Gastroesophageal sphincter (tissue), 4 donors: ENCODE data around the gene CFAP97D2. TPM values are rescaled to one million over a fixed set of nuclear protein-coding genes. Genes with fewer than 3 reads are reported as not detected.

ENCODE experiments used
- ATAC-seq: fragments of 150-250 bp; one replicate; pipeline ENCODE4 v1.9.1; 2016; ENCODE audit warnings: mild to moderate bottlenecking, moderate library complexity
- H3K27ac ChIP-seq, 4 donors: fragments of 200-600 bp; sonication (generic) in 3 of 4; 1 replicate in 3 of 4; 2 replicates in 1 of 4; pipeline ENCODE4 v1.5.1; 2016 to 2019
- H3K27me3 ChIP-seq: fragments of 200-600 bp; sonication (generic); one replicate; pipeline ENCODE4 v1.5.1; 2019
- H3K36me3 ChIP-seq, 2 donors: fragments of 200-600 bp; sonication (generic); one replicate each; pipeline ENCODE4 v1.5.1; 2019; ENCODE audit warnings: control low read depth in 1 of 2
- H3K4me1 ChIP-seq, 3 donors: fragments of 200-600 bp; sonication (generic); 1 replicate in 2 of 3; 2 replicates in 1 of 3; pipeline ENCODE4 v1.5.1; 2016 to 2019; ENCODE audit warnings: control low read depth in 2 of 3
- H3K4me3 ChIP-seq, 2 donors: fragments of 200-600 bp; sonication (generic); one replicate each; pipeline ENCODE4 v1.5.1; 2019; ENCODE audit warnings: mild to moderate bottlenecking in 1 of 2, moderate library complexity in 1 of 2
- H3K9me3 ChIP-seq, 3 donors: fragments of 200-600 bp; sonication (generic); one replicate each; pipeline ENCODE4 v1.5.1; 2017 to 2019; ENCODE audit warnings: control low read depth in 2 of 3
- EP300 ChIP-seq: sonication (generic); formaldehyde crosslinking; IDR thresholded peaks from one replicate; pipeline ENCODE4 v1.6.1; 2017; ENCODE audit warnings: antibody characterized with exemption, mild to moderate bottlenecking
- POLR2A ChIP-seq, 2 donors: fragments of 450-650 bp; IDR thresholded peaks; one replicate each; pipeline ENCODE4 v1.6.1; 2017; ENCODE audit warnings: antibody characterized with exemption in 2 of 2, mild to moderate bottlenecking in 2 of 2, moderate library complexity in 1 of 2
- POLR2AphosphoS5 ChIP-seq: sonication (generic); formaldehyde crosslinking; IDR thresholded peaks from one replicate; pipeline ENCODE4 v1.6.1; 2017; ENCODE audit warnings: antibody characterized with exemption
- WGBS, 2 donors: methylation state at CpG; one replicate each; pipeline ENCODE4 v1.1.5; 2018; ENCODE audit warnings: low coverage in 1 of 2; 5-methylcytosine and 5-hydroxymethylcytosine counted together
- total RNA-seq, 4 donors: library from RNA; depleted of rRNA; stranded (reverse); fragments of >200 nt; gene quantifications; one replicate each; pipeline ENCODE4 v1.1.0, GENCODE V29; 2016
- TF ChIP-seq, protein P1 (sequence below), 4 experiments: fragments of 200-600 bp in 2 of 4; fragments of 450-650 bp in 2 of 4; sonication (generic) in 1 of 4; IDR thresholded peaks; one replicate each; pipeline ENCODE4 v1.5.1; 2017 to 2019; ENCODE audit warnings: antibody characterized with exemption in 4 of 4, mild to moderate bottlenecking in 2 of 4, moderate library complexity in 2 of 4

Gene CFAP97D2
- total RNA-seq, 4 donors from 2014 or later = not detected

DNA sequence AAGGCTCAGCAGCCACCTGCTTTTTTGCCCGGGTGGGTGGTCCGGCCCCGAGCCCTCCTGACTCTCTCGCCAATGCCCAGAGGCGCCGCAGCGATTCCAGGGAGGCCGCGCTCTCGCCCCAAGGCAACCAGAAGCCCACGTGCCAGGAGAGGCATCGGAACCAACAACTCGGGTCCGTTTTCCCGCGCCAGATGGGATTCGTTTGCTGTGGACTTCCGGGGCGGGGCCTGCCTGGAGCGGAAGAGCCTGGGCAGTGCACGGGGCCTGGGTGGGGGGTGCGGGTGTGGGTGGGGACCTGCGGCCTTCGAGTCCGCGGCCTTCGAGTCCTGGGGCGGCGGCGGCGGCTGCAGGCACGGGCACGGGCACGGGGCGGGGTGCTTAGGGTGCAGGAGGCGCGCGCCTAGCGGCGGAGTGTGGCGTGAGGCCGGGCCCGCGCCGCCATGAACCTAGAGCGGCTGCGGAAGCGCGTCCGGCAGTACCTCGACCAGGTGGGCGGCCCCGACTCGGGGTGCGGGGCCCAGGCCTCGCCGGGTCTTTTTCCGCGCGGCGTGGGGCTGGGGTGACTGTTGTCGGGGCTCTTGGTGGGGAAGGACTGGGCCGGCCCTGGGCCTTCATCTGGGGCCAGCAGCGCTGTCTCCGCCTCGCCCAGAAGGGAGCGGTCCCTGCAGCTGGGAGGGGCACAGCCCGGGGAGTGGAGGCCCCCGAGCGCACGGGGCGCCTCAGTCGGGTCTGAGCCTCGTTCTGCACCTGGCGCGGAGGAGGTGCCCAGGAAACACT is 55.8 kb downstream of the CFAP97D2 start, which contains the start of gene CDC16:
TSS of gene CDC16 (plus strand) at position 253 of the 777 bp plus-strand sequence. CDS start at position 441, 188 bp downstream.
- ATAC-seq = peak; percentile 99
- Histone ChIP-seq H3K27ac (peak within 1 kb of the TSS; percentile 70 to 92 (median 82)), H3K27me3 (peaks cover 2% of the 10 kb centered on the region), H3K36me3 (peaks cover 0 to 33% of the 10 kb centered on the region in 2 donors), H3K4me3 (peak within 1 kb of the TSS; percentile 74 to 86), H3K4me1 (peaks cover 0 to 27% (median 7%) of the 10 kb centered on the region in 3 donors), H3K9me3 (no peaks in the 10 kb centered on the region)
- TF ChIP-seq EP300 (no peak), POLR2A (IDR thresholded peaks at IDR 0.05) (peak; percentile 58 to 65), POLR2AphosphoS5 (peak; percentile 55)
- TF ChIP-seq, protein P1, sequence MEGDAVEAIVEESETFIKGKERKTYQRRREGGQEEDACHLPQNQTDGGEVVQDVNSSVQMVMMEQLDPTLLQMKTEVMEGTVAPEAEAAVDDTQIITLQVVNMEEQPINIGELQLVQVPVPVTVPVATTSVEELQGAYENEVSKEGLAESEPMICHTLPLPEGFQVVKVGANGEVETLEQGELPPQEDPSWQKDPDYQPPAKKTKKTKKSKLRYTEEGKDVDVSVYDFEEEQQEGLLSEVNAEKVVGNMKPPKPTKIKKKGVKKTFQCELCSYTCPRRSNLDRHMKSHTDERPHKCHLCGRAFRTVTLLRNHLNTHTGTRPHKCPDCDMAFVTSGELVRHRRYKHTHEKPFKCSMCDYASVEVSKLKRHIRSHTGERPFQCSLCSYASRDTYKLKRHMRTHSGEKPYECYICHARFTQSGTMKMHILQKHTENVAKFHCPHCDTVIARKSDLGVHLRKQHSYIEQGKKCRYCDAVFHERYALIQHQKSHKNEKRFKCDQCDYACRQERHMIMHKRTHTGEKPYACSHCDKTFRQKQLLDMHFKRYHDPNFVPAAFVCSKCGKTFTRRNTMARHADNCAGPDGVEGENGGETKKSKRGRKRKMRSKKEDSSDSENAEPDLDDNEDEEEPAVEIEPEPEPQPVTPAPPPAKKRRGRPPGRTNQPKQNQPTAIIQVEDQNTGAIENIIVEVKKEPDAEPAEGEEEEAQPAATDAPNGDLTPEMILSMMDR (IDR thresholded peaks at IDR 0.05) = peak in 3 of 4 experiments; percentile 33 to 44 (median 39)
- 0% methylated on average over 7 to 17 of the region's 76 CpGs for WGBS, 2 donors

GRCh38 chr13:114235697-114236096 is 56.6 kb downstream of the CFAP97D2 start:
- ATAC-seq = no peak
- peaks cover 0 to 27% (median 7%) of the 10 kb centered on the region in 3 donors for H3K4me1 ChIP-seq
- H3K27ac ChIP-seq = peak overlapping the region in 3 of 4 donors; percentile 76 to 92 (median 87)
- H3K36me3 ChIP-seq = peaks cover 0 to 42% of the 10 kb centered on the region in 2 donors
- TF ChIP-seq EP300 (no peak), POLR2AphosphoS5 (no peak), POLR2A (IDR thresholded peaks at IDR 0.05) (no peak)
- TF ChIP-seq, protein P1 (IDR thresholded peaks at IDR 0.05) = no peak
- H3K9me3 ChIP-seq = no peaks in the 10 kb centered on the region
- H3K4me3 ChIP-seq = peak overlapping the region; percentile 74 to 86
- WGBS, 2 donors = 8 to 10% methylated on average over 9 to 10 of the region's 10 CpGs
- H3K27me3 ChIP-seq = no peaks in the 10 kb centered on the region

DNA sequence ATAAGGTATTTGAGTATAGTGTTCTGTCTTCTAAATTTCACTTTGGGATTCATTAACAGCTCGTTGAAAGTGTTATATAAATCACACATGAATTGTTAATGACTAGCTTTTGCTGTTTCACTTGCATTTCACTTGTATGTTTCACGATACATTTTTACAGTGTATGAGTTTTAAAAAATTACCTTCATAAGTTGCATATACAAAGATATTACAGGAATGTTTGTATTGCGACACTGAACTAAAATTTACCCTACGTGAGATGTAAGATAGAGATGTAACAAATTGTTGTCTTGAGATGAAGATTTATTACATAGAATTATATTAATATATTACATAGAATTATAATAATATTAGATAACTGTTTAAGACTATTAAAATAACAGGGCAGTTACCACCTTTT is 57.2 kb downstream of the CFAP97D2 start:
- peaks cover 0 to 47% of the 10 kb centered on the region in 2 donors for H3K36me3 ChIP-seq
- H3K4me3 ChIP-seq = peak overlapping the region in 1 of 2 donors; percentile 74
- TF ChIP-seq POLR2AphosphoS5 (no peak), EP300 (no peak), POLR2A (IDR thresholded peaks at IDR 0.05) (no peak)
- TF ChIP-seq, protein P1 (IDR thresholded peaks at IDR 0.05) = no peak
- no peaks in the 10 kb centered on the region for H3K27me3 ChIP-seq
- ATAC-seq = no peak
- H3K4me1 ChIP-seq = peaks cover 0 to 27% (median 7%) of the 10 kb centered on the region in 3 donors
- no peaks in the 10 kb centered on the region for H3K9me3 ChIP-seq
- H3K27ac ChIP-seq = peak overlapping the region in 1 of 4 donors; percentile 87
- 54 to 60% methylated on average over 4 of the region's 4 CpGs for WGBS, 2 donors

GRCh38 chr13:114237415-114238112 is 58.5 kb downstream of the CFAP97D2 start:
- Histone ChIP-seq H3K27me3 (no peaks in the 10 kb centered on the region), H3K4me3 (no peak overlapping the region), H3K27ac (no peak overlapping the region), H3K9me3 (no peaks in the 10 kb centered on the region), H3K4me1 (peaks cover 0 to 27% (median 7%) of the 10 kb centered on the region in 3 donors), H3K36me3 (peaks cover 0 to 60% of the 10 kb centered on the region in 2 donors)
- ATAC-seq = no peak
- 81 to 84% methylated on average over 7 of the region's 7 CpGs for WGBS, 2 donors
- TF ChIP-seq, protein P1 (IDR thresholded peaks at IDR 0.05) = no peak
- TF ChIP-seq POLR2AphosphoS5 (no peak), EP300 (no peak), POLR2A (IDR thresholded peaks at IDR 0.05) (no peak)
